GM12878 (cell line): Measurements from ENCODE around the gene LYPLAL1.

Experiments used
- BRCA1 ChIP-seq: IDR thresholded peaks from 2 replicates; pipeline ENCODE4 v1.6.1; 2011; ENCODE audit warnings: low read depth, low read length, improper control_type of control experiment
- CHD2 ChIP-seq: IDR thresholded peaks from 2 replicates; pipeline ENCODE4 v1.6.1; 2011; ENCODE audit warnings: low read depth, low read length, improper control_type of control experiment, borderline replicate concordance
- CREB1 ChIP-seq: IDR thresholded peaks from 2 replicates; pipeline ENCODE4 v1.6.1; 2012; ENCODE audit warnings: low read depth, mild to moderate bottlenecking, inconsistent platforms
- CTCF ChIP-seq, 3 experiments: IDR thresholded peaks in 2 of 3; conservative IDR thresholded peaks in 1 of 3; 2 replicates each; pipeline ENCODE4 v1.5.1; 2011; ENCODE audit warnings: low read depth in 3 of 3, low read length in 3 of 3, mild to moderate bottlenecking in 3 of 3, control low read depth in 2 of 3, moderate library complexity in 2 of 3, inconsistent platforms in 1 of 3, mixed read lengths in 1 of 3; ENCODE audit not compliant: control insufficient read depth in 2 of 3, insufficient read depth in 1 of 3; ENCODE audit errors: extremely low read depth in 1 of 3
- EP300 ChIP-seq, 2 experiments: fragments of 150-350 bp in 1 of 2; IDR thresholded peaks; 2 replicates each; pipeline ENCODE4 v1.6.1; 2011 to 2012; ENCODE audit warnings: low read depth in 2 of 2, low read length in 2 of 2, borderline replicate concordance in 1 of 2, improper control_type of control experiment in 1 of 2, inconsistent platforms in 1 of 2; ENCODE audit not compliant: control insufficient read depth in 1 of 2
- EZH2 ChIP-seq: IDR thresholded peaks from 2 replicates; pipeline ENCODE4 v1.6.1; 2012; ENCODE audit warnings: low read depth, mild to moderate bottlenecking, control low read depth, inconsistent platforms, low read length, borderline replicate concordance; ENCODE audit not compliant: control insufficient read depth
- POLR2AphosphoS5 ChIP-seq: IDR thresholded peaks from 2 replicates; pipeline ENCODE4 v1.6.1; 2011; ENCODE audit warnings: mild to moderate bottlenecking, low read length, inconsistent platforms
- SPI1 ChIP-seq: IDR thresholded peaks from 2 replicates; pipeline ENCODE4 v1.6.1; 2011; ENCODE audit warnings: low read depth, mild to moderate bottlenecking, low read length, moderate library complexity, borderline replicate concordance; ENCODE audit not compliant: insufficient read depth
- SRF ChIP-seq, 2 experiments: IDR thresholded peaks; 2 replicates each; pipeline ENCODE4 v1.6.1; 2011; ENCODE audit warnings: low read depth in 2 of 2, low read length in 2 of 2, mild to moderate bottlenecking in 1 of 2, moderate library complexity in 1 of 2
- TCF7 ChIP-seq: IDR thresholded peaks from 2 replicates; pipeline ENCODE4 v1.6.1; 2014; ENCODE audit warnings: antibody characterized with exemption, borderline replicate concordance
- ZNF217 ChIP-seq: fragments of 450-650 bp; IDR thresholded peaks from 2 replicates; pipeline ENCODE4 v1.6.1; 2017; ENCODE audit warnings: antibody characterized with exemption, mild to moderate bottlenecking

- TF ChIP-seq BRCA1 (no peak), SPI1 (no peak), CHD2 (no peak), CREB1 (no peak), CTCF (IDR thresholded peaks at IDR 0.05 in 2 of 3, conservative IDR thresholded peaks at IDR 0.05 in 1 of 3; ENCODE audit: control insufficient read depth in 2 of 3, extremely low read depth in 1 of 3, insufficient read depth in 1 of 3, low read depth in 3 of 3, low read length in 3 of 3) (no peak), ZNF217 (no peak), SRF (IDR thresholded peaks at IDR 0.05; ENCODE audit: low read depth in 2 of 2, low read length in 2 of 2) (no peak), TCF7 (no peak), EP300 (IDR thresholded peaks at IDR 0.05; ENCODE audit: borderline replicate concordance in 1 of 2, control insufficient read depth in 1 of 2, low read depth in 2 of 2, low read length in 2 of 2) (no peak), EZH2 (no peak), POLR2AphosphoS5 (no peak)
Observed at GRCh38 chr1:219226196-219226595, 52.5 kb downstream of the LYPLAL1 start.
